HepG2 (cell line): ENCODE results near the gene PDK2. TPM values are rescaled to one million over a fixed set of nuclear protein-coding genes. Genes with fewer than 3 reads are reported as not detected.
A peak's percentile ranks its signal among the peaks of the same experiment; 100 is the strongest.

Experiments used
- BORCS8-MEF2B ChIP-seq: sonication (generic); formaldehyde crosslinking; IDR thresholded peaks from 2 replicates; pipeline ENCODE4 v1.8.0; 2022; ENCODE audit warnings: mild to moderate bottlenecking, missing genetic modification reagents
- CBX1 ChIP-seq: IDR thresholded peaks from one replicate; pipeline ENCODE4 v1.6.1; 2016; ENCODE audit warnings: antibody characterized with exemption, low read depth
- CREB1 ChIP-seq, 2 experiments: fragments of 450-650 bp in 1 of 2; IDR thresholded peaks; 2 replicates each; pipeline ENCODE4 v1.6.1; 2016 to 2017; ENCODE audit warnings: control low read depth in 1 of 2, mild to moderate bottlenecking in 1 of 2, missing compliant biosample characterization in 1 of 2, missing genetic modification characterization in 1 of 2
- HDAC1 ChIP-seq: sonication (generic); formaldehyde crosslinking; IDR thresholded peaks from 2 replicates; pipeline ENCODE4 v1.5.1; 2020; ENCODE audit warnings: mild to moderate bottlenecking, missing genetic modification reagents
- HMG20A ChIP-seq: IDR thresholded peaks from 2 replicates; pipeline ENCODE4 v1.6.1; 2016; ENCODE audit warnings: borderline replicate concordance
- HMGXB4 ChIP-seq, 2 experiments: sonication (generic) in 1 of 2; formaldehyde crosslinking in 1 of 2; IDR thresholded peaks; 2 replicates each; pipeline versions ENCODE4 v1.4.0 to v1.6.1; 2018 to 2020; ENCODE audit warnings: missing genetic modification reagents in 2 of 2, borderline replicate concordance in 1 of 2, low read depth in 1 of 2, mild to moderate bottlenecking in 1 of 2, missing biosample characterization in 1 of 2
- JUN ChIP-seq: sonication (generic); formaldehyde crosslinking; IDR thresholded peaks from 2 replicates; pipeline ENCODE4 v1.4.0; 2020; ENCODE audit warnings: mild to moderate bottlenecking, missing genetic modification reagents
- MBD4 ChIP-seq: IDR thresholded peaks from 2 replicates; pipeline ENCODE4 v1.6.1; 2012; ENCODE audit warnings: low read length, inconsistent platforms, borderline replicate concordance
- REXO4 ChIP-seq: sonication (generic); formaldehyde crosslinking; IDR thresholded peaks from 2 replicates; pipeline ENCODE4 v1.8.0; 2022; ENCODE audit warnings: missing genetic modification reagents, mild to moderate bottlenecking, borderline replicate concordance
- SMAD1 ChIP-seq: sonication (generic); formaldehyde crosslinking; IDR thresholded peaks from 2 replicates; pipeline ENCODE4 v1.4.0; 2020; ENCODE audit warnings: missing genetic modification reagents, low read depth, mild to moderate bottlenecking, borderline replicate concordance
- SMAD9 ChIP-seq: sonication (generic); formaldehyde crosslinking; IDR thresholded peaks from 2 replicates; pipeline ENCODE4 v1.5.1; 2020; ENCODE audit warnings: mild to moderate bottlenecking, missing genetic modification reagents
- TFDP1 ChIP-seq: IDR thresholded peaks from 2 replicates; pipeline ENCODE4 v1.6.1; 2016; ENCODE audit warnings: missing compliant biosample characterization, missing genetic modification reagents, borderline replicate concordance
- ZBTB4 ChIP-seq: sonication (generic); formaldehyde crosslinking; IDR thresholded peaks from 2 replicates; pipeline ENCODE4 v1.4.0; 2020; ENCODE audit warnings: missing genetic modification reagents, mild to moderate bottlenecking, borderline replicate concordance
- ZNF143 ChIP-seq: sonication (generic); formaldehyde crosslinking; IDR thresholded peaks from 2 replicates; pipeline ENCODE4 v1.4.0; 2020; ENCODE audit warnings: missing genetic modification reagents
- ZNF256 ChIP-seq: sonication (generic); formaldehyde crosslinking; conservative IDR thresholded peaks from 2 replicates; pipeline ENCODE4 v1.4.0; 2020; ENCODE audit warnings: missing genetic modification reagents
- polyA plus RNA-seq, 8 experiments: library from polyadenylated mRNA; depleted of rRNA in 3 of 8; stranded (reverse) in 7 of 8; unstranded in 1 of 8; fragments of >200 nt; fragmentation: Illumina TruSeq in 4 of 8; extraction: Trizol in 4 of 8; gene quantifications; 2 replicates each; pipeline versions ENCODE4 v1.2.1 to v1.2.3, GENCODE V29; 2011 to 2016; ENCODE audit warnings: low read depth in 4 of 8, missing spikeins in 1 of 8, mixed read lengths in 1 of 8; ENCODE audit not compliant: insufficient read depth in 1 of 8
- total RNA-seq, 5 experiments: library from RNA; depleted of rRNA; stranded (reverse); fragments of >200 nt; fragmentation: Illumina TruSeq; extraction: Trizol; gene quantifications; 2 replicates each; pipeline ENCODE4 v1.2.3, GENCODE V29; 2016; ENCODE audit warnings: low read depth in 1 of 5
- TF ChIP-seq, protein P1 (sequence below): sonication (generic); formaldehyde crosslinking; IDR thresholded peaks from 2 replicates; pipeline ENCODE4 v1.4.0; 2020; ENCODE audit warnings: missing genetic modification reagents
- TF ChIP-seq, protein P2 (sequence below): sonication (generic); formaldehyde crosslinking; IDR thresholded peaks from 2 replicates; pipeline ENCODE4 v1.4.0; 2020; ENCODE audit warnings: mild to moderate bottlenecking, missing genetic modification reagents

Gene PDK2
- total and polyA plus RNA-seq, 2 of the 13 experiments (the other 11 are each of a cell fraction or from before 2014, with no cell fraction given): 18.5 to 59.7 TPM

DNA sequence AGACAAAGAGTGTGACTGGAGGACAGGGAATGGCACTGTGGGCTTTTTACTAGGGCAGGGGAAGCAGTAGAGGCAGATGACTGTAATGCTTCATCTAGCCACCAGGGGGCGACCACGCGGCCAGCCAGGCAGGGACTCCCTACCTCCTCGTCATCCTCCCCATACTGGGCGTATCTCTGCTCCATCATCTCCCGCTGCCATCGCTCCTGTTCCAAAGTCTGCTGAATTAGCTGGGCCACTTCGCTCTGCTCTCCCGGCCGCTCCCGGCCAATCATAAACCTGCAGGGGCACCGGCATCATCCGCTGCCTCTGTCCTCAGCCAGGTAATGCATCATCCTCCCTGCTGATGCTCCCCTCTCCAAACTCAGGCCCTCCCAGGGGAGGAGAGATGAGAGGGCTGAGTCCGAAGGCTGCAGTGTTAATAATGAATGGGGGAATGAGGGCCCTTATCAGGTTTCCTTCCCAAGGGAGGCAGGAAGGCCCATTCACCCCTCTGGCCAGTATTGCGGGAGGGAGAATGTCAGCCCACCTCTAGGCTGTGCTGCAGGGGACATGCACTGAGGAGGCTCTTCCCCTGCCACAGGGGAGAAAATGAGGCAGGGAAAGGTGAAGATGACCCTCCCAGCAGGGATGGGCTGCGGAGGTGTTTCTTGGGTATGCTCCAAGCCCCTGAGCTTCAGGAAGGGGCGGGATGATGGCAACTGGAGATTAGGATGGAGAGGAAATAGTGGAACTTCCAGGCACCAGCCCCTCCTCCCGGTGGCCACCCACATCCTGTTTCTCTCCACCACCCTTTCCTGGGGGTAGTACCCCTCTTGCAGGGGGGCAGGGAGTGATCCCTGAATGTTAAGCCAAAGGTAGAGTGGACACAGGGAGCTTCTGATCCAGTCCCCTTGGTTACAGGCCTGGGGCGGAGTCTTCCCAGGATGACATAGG is 45.1 kb downstream of the PDK2 start (continued):
- TF ChIP-seq, protein P1, sequence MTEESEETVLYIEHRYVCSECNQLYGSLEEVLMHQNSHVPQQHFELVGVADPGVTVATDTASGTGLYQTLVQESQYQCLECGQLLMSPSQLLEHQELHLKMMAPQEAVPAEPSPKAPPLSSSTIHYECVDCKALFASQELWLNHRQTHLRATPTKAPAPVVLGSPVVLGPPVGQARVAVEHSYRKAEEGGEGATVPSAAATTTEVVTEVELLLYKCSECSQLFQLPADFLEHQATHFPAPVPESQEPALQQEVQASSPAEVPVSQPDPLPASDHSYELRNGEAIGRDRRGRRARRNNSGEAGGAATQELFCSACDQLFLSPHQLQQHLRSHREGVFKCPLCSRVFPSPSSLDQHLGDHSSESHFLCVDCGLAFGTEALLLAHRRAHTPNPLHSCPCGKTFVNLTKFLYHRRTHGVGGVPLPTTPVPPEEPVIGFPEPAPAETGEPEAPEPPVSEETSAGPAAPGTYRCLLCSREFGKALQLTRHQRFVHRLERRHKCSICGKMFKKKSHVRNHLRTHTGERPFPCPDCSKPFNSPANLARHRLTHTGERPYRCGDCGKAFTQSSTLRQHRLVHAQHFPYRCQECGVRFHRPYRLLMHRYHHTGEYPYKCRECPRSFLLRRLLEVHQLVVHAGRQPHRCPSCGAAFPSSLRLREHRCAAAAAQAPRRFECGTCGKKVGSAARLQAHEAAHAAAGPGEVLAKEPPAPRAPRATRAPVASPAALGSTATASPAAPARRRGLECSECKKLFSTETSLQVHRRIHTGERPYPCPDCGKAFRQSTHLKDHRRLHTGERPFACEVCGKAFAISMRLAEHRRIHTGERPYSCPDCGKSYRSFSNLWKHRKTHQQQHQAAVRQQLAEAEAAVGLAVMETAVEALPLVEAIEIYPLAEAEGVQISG (CRISPR knock-in tag): peak; percentile 61
- TF ChIP-seq ZNF143: 0 out of 2 replicates have a peak, but pooled peaks have one; percentile 21
- TF ChIP-seq CBX1: no peak
- TF ChIP-seq SMAD9 (CRISPR knock-in tag): no peak
- TF ChIP-seq MBD4: no peak
- no peak for TF ChIP-seq HDAC1 (CRISPR knock-in tag)
- TF ChIP-seq, protein P2, sequence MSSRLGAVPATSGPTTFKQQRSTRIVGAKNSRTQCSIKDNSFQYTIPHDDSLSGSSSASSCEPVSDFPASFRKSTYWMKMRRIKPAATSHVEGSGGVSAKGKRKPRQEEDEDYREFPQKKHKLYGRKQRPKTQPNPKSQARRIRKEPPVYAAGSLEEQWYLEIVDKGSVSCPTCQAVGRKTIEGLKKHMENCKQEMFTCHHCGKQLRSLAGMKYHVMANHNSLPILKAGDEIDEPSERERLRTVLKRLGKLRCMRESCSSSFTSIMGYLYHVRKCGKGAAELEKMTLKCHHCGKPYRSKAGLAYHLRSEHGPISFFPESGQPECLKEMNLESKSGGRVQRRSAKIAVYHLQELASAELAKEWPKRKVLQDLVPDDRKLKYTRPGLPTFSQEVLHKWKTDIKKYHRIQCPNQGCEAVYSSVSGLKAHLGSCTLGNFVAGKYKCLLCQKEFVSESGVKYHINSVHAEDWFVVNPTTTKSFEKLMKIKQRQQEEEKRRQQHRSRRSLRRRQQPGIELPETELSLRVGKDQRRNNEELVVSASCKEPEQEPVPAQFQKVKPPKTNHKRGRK: no peak
- TF ChIP-seq HMGXB4 (CRISPR knock-in tag; IDR thresholded peaks at IDR 0.05; ENCODE audit: borderline replicate concordance in 1 of 2, low read depth in 1 of 2): peak; percentile 56 to 58; a peak in 1 of 4 replicates
- TF ChIP-seq REXO4: no peak
- no peak for TF ChIP-seq SMAD1 (CRISPR knock-in tag)
- no peak for TF ChIP-seq HMG20A (CRISPR knock-in tag)
- no peak for TF ChIP-seq ZNF256 (CRISPR knock-in tag)
- no peak for TF ChIP-seq JUN
- no peak for TF ChIP-seq TFDP1 (CRISPR knock-in tag)
- TF ChIP-seq CREB1 (IDR thresholded peaks at IDR 0.05): peak; percentile 64
- no peak for TF ChIP-seq CREB1 (CRISPR knock-in tag; IDR thresholded peaks at IDR 0.05)
- TF ChIP-seq ZBTB4 (CRISPR knock-in tag): 0 out of 2 replicates have a peak, but pooled peaks have one; percentile 57
- TF ChIP-seq BORCS8-MEF2B (CRISPR knock-in tag): no peak
